HL-60 (cell line): ENCODE measurements around the gene RBMS3.

ENCODE experiments used
- DNase-seq, 2 experiments: peaks; one replicate each; pipeline ENCODE4 v3.0.0-alpha.2; 2010 to 2020; ENCODE audit warnings: low read depth in 1 of 2, low spot score in 1 of 2
- H3K27ac ChIP-seq: fragments of 250-450 bp; sonication (Bioruptor Pico); replicated peaks from 2 replicates; pipeline ENCODE4 v1.5.1; 2020; ENCODE audit warnings: mild to moderate bottlenecking, moderate library complexity
- H3K27me3 ChIP-seq: fragments of 250-450 bp; sonication (Bioruptor Pico); 2 replicates; pipeline ENCODE4 v1.5.1; 2021; ENCODE audit warnings: mild to moderate bottlenecking, moderate library complexity; ENCODE audit not compliant: insufficient read depth, poor library complexity, severe bottlenecking
- H3K4me3 ChIP-seq: replicated peaks from 2 replicates; pipeline ENCODE4 v1.5.1; 2011; ENCODE audit warnings: mild to moderate bottlenecking, control low read depth, low read length; ENCODE audit not compliant: insufficient read depth
- CTCF ChIP-seq: IDR thresholded peaks from one replicate; pipeline ENCODE4 v1.5.1; 2011; ENCODE audit warnings: low read length, control low read depth, inconsistent platforms; ENCODE audit not compliant: insufficient read depth
- GABPA ChIP-seq: IDR thresholded peaks from 2 replicates; pipeline ENCODE4 v1.6.1; 2012; ENCODE audit warnings: low read depth
- POLR2AphosphoS5 ChIP-seq: IDR thresholded peaks from 2 replicates; pipeline ENCODE4 v1.6.1; 2012; ENCODE audit warnings: low read depth
- REST ChIP-seq: IDR thresholded peaks from 2 replicates; pipeline ENCODE4 v1.6.1; 2012; ENCODE audit warnings: low read depth; ENCODE audit not compliant: insufficient replicate concordance
- SPI1 ChIP-seq: IDR thresholded peaks from 2 replicates; pipeline ENCODE4 v1.6.1; 2012; ENCODE audit warnings: low read depth, mild to moderate bottlenecking, borderline replicate concordance

The RBMS3 gene

GRCh38 chr3:29823233-29823632 is 542.4 kb downstream of the RBMS3 start:
- Histone ChIP-seq H3K4me3 (no peak overlapping the region), H3K27ac (no peak overlapping the region), H3K27me3 (no peaks in the 10 kb centered on the region)
- DNase-seq = no peak
- no peak for TF ChIP-seq REST
- no peak for TF ChIP-seq CTCF
- TF ChIP-seq GABPA = no peak
- TF ChIP-seq POLR2AphosphoS5 = no peak
- TF ChIP-seq SPI1 = no peak

GRCh38 chr3:29826712-29827111 is 545.8 kb downstream of the RBMS3 start:
- no peak for DNase-seq
- H3K27me3 ChIP-seq = no peaks in the 10 kb centered on the region
- no peak overlapping the region for H3K4me3 ChIP-seq
- TF ChIP-seq SPI1 (no peak), REST (no peak), CTCF (no peak), GABPA (no peak), POLR2AphosphoS5 (no peak)
- no peak overlapping the region for H3K27ac ChIP-seq

GRCh38 chr3:29827756-29828155 is 546.9 kb downstream of the RBMS3 start:
- Histone ChIP-seq H3K27ac (no peak overlapping the region), H3K27me3 (no peaks in the 10 kb centered on the region), H3K4me3 (no peak overlapping the region)
- DNase-seq = no peak
- TF ChIP-seq REST (no peak), SPI1 (no peak), CTCF (no peak), GABPA (no peak), POLR2AphosphoS5 (no peak)
